K562 (cell line): ENCODE measurements around the gene TP53BP2. TPM values are rescaled to one million over a fixed set of nuclear protein-coding genes. Genes with fewer than 3 reads are reported as not detected.
A peak's percentile ranks its signal among the peaks of the same experiment; 100 is the strongest.

ENCODE experiments used
- ATAC-seq: fragments of 200-7000 bp; cut with Tn5 transposase; 3 replicates; pipeline ENCODE4 v1.9.1; 2020; ENCODE audit warnings: moderate library complexity
- BruUV-seq: library from RNA; stranded (reverse); fragments of 400-500 nt; replicated peaks from 2 replicates; lab custom pipeline; 2021; lab: Mats Ljungman, UMichigan
- CTCF ChIA-PET: fragments of 300-600 bp; formaldehyde crosslinking; extraction: SDS; loops from one replicate; lab custom pipeline; 2021; ENCODE audit warnings: low intra/inter-chr PET ratio; lab: Yijun Ruan, JAX
- POLR2A ChIA-PET: fragments of 300-600, 350-650 bp; sonication (Branson Sonifier 250); formaldehyde crosslinking; extraction: SDS; loops from one replicate; lab custom pipeline; 2021; ENCODE audit warnings: antibody characterized with exemption, inconsistent platforms; lab: Yijun Ruan, JAX
- DNase-seq, 4 experiments: peaks; one replicate each; pipeline versions ENCODE4 v3.0.0 to v3.0.0-alpha.2; 2011 to 2018; ENCODE audit warnings: low spot score in 3 of 4, mixed read lengths in 3 of 4; ENCODE audit errors: extremely low read depth in 1 of 4
- FAIRE-seq: peaks from 2 replicates; lab custom pipeline; 2011; peaks lifted over from hg19 to GRCh38; lab: Jason Lieb, UNC
- H2AFZ ChIP-seq: 2 replicates; pipeline ENCODE4 v1.6.0; 2011; ENCODE audit warnings: low read depth, low read length, control low read depth, inconsistent platforms
- H3K27ac ChIP-seq: fragments of 200-600 bp; 3 replicates; pipeline ENCODE4 v1.8.0; 2011; ENCODE audit warnings: low read depth, mild to moderate bottlenecking, control low read depth, inconsistent platforms, low read length, moderate library complexity, mixed read lengths; ENCODE audit errors: extremely low read depth
- H3K27me3 ChIP-seq, 2 experiments: fragments of 300-600 bp in 1 of 2; 2 replicates in 1 of 2; 3 replicates in 1 of 2; pipeline versions ENCODE4 v1.6.0 to v1.8.0; 2011; ENCODE audit warnings: inconsistent platforms in 2 of 2, low read length in 2 of 2, mild to moderate bottlenecking in 1 of 2, mixed read lengths in 1 of 2, moderate library complexity in 1 of 2; ENCODE audit not compliant: control insufficient read depth in 2 of 2, insufficient read depth in 2 of 2
- H3K36me3 ChIP-seq: fragments of 300-600 bp; 3 replicates; pipeline ENCODE4 v1.8.0; 2011; ENCODE audit warnings: mild to moderate bottlenecking, low read length, inconsistent platforms; ENCODE audit not compliant: control insufficient read depth, insufficient read depth
- H3K4me1 ChIP-seq, 2 experiments: fragments of 200-600 bp in 1 of 2; replicated peaks in 1 of 2; 2 replicates in 1 of 2; 3 replicates in 1 of 2; pipeline versions ENCODE4 v1.5.1 to v1.8.0; 2011; ENCODE audit warnings: inconsistent platforms in 2 of 2, low read length in 2 of 2, mild to moderate bottlenecking in 1 of 2, mixed read lengths in 1 of 2, moderate library complexity in 1 of 2; ENCODE audit not compliant: control insufficient read depth in 2 of 2, insufficient read depth in 2 of 2
- H3K4me2 ChIP-seq: 2 replicates; pipeline ENCODE4 v1.6.1; 2011; ENCODE audit warnings: low read length, control low read depth, inconsistent platforms, mixed read lengths; ENCODE audit not compliant: insufficient read depth
- H3K4me3 ChIP-seq: fragments of 200-600 bp; sonication (generic), shearing (Covaris generic); 2 replicates; pipeline ENCODE4 v1.5.1; 2016; ENCODE audit warnings: control low read depth, inconsistent platforms
- H3K79me2 ChIP-seq: fragments of 200-600 bp; 3 replicates; pipeline ENCODE4 v1.8.0; 2011; ENCODE audit warnings: low read length, inconsistent platforms; ENCODE audit not compliant: control insufficient read depth, insufficient read depth
- H3K9ac ChIP-seq, 2 experiments: 2 replicates each; pipeline versions ENCODE4 v1.6.0 to v1.6.1; 2011; ENCODE audit warnings: low read depth in 2 of 2, low read length in 2 of 2, control low read depth in 1 of 2, inconsistent platforms in 1 of 2, mild to moderate bottlenecking in 1 of 2, mixed read lengths in 1 of 2; ENCODE audit not compliant: insufficient read depth in 1 of 2
- H3K9me1 ChIP-seq: one replicate; pipeline ENCODE4 v1.6.0; 2011; ENCODE audit warnings: inconsistent platforms, mild to moderate bottlenecking, low read length, moderate library complexity; ENCODE audit not compliant: control insufficient read depth, insufficient read depth
- H3K9me3 ChIP-seq: replicated peaks from 2 replicates; pipeline ENCODE4 v1.5.1; 2011; ENCODE audit warnings: low read depth, low read length, inconsistent platforms; ENCODE audit not compliant: control insufficient read depth, insufficient read depth
- H4K20me1 ChIP-seq: replicated peaks from 2 replicates; pipeline ENCODE4 v1.6.1; 2011; ENCODE audit warnings: low read length, inconsistent platforms, mixed read lengths; ENCODE audit not compliant: control insufficient read depth, insufficient read depth
- ARNT ChIP-seq, 2 experiments: fragments of 450-650 bp; IDR thresholded peaks; 2 replicates each; pipeline ENCODE4 v1.6.1; 2016; ENCODE audit warnings: mild to moderate bottlenecking in 1 of 2
- WGBS: fragments of 100-300 bp; shearing (Covaris generic); methylation state at CpG from one replicate; pipeline ENCODE4 v1.1.6; 2016; ENCODE audit warnings: low coverage, mixed read lengths; ENCODE audit not compliant: insufficient coverage; ENCODE audit errors: missing lambda C conversion rate; 5-methylcytosine and 5-hydroxymethylcytosine counted together
- in situ Hi-C: fragments of 300-500 bp; cut with MboI; formaldehyde crosslinking; loops from 4 replicates; pipeline ENCODE4 v1.15.0; 2018; ENCODE audit warnings: inconsistent platforms, mixed read lengths
- intact Hi-C: fragments of 100-400 bp; cut with micrococcal nuclease; formaldehyde crosslinking; loops from 2 replicates; pipeline ENCODE4 v1.14.2; 2022
- polyA plus RNA-seq, 8 experiments: library from polyadenylated mRNA; depleted of rRNA in 4 of 8; stranded (reverse) in 5 of 8; unstranded in 3 of 8; fragments of >200 nt; fragmentation: Nextera tagmentation in 2 of 8; fragmentation: Illumina TruSeq in 1 of 8; extraction: Ambion mirVana in 2 of 8; extraction: Trizol in 1 of 8; gene quantifications; 2 replicates each; pipeline versions ENCODE4 v1.2.1 to v1.2.3, GENCODE V29; 2011 to 2014; ENCODE audit warnings: inconsistent platforms in 1 of 8, missing spikeins in 1 of 8
- total RNA-seq, 7 experiments: library from RNA; depleted of rRNA in 6 of 7; stranded (reverse); fragments of >200 nt in 6 of 7; fragmentation: Illumina TruSeq in 2 of 7; extraction: Trizol in 2 of 7; gene quantifications; 2 replicates each; pipeline versions ENCODE4 v1.2.1 to v1.2.3, GENCODE V29; 2011 to 2021; ENCODE audit warnings: low replicate concordance in 1 of 7
- TF ChIP-seq, protein P1 (sequence below), 2 experiments: IDR thresholded peaks in 1 of 2; conservative IDR thresholded peaks in 1 of 2; 2 replicates each; pipeline ENCODE4 v1.6.1; 2016; ENCODE audit warnings: low read depth in 2 of 2, mild to moderate bottlenecking in 1 of 2, missing compliant biosample characterization in 1 of 2, missing genetic modification characterization in 1 of 2, moderate library complexity in 1 of 2

TP53BP2 gene
- total and polyA plus RNA-seq, 9 of the 15 experiments (the other 6 are each of a cell fraction or from before 2014, with no cell fraction given) = 17.0 to 69.6 (median 40.1) TPM

GRCh38 chr1:223887747-223888418, 42.1 kb upstream of the TP53BP2 start:
- intact Hi-C loops (no loop called here), in situ Hi-C loops (no loop called here)
- H3K27ac ChIP-seq = no peak overlapping the region
- H3K4me3 ChIP-seq = no peak overlapping the region
- WGBS = 75% methylated on average over 12 of the region's 12 CpGs
- H3K9ac ChIP-seq = no peak overlapping the region
- H2AFZ ChIP-seq = no peak overlapping the region
- no peaks in the 10 kb centered on the region for H3K9me1 ChIP-seq
- no peak; the same call in 2 of the 3 replicates for ATAC-seq
- POLR2A ChIA-PET = no interaction called here
- DNase-seq = no peak
- no peaks in the 10 kb centered on the region for H4K20me1 ChIP-seq
- H3K9me3 ChIP-seq = 0 out of 2 replicates have a peak, but pooled peaks cover 2% of the 10 kb centered on the region
- FAIRE-seq = no peak
- H3K36me3 ChIP-seq = 0 out of 3 replicates have a peak, but pooled peaks cover 2% of the 10 kb centered on the region
- no peaks in the 10 kb centered on the region for H3K27me3 ChIP-seq
- BruUV-seq = no TSS peak
- no peak for TF ChIP-seq ARNT (IDR thresholded peaks at IDR 0.05)
- TF ChIP-seq, protein P1, sequence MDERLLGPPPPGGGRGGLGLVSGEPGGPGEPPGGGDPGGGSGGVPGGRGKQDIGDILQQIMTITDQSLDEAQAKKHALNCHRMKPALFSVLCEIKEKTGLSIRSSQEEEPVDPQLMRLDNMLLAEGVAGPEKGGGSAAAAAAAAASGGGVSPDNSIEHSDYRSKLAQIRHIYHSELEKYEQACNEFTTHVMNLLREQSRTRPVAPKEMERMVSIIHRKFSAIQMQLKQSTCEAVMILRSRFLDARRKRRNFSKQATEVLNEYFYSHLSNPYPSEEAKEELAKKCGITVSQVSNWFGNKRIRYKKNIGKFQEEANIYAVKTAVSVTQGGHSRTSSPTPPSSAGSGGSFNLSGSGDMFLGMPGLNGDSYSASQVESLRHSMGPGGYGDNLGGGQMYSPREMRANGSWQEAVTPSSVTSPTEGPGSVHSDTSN (CRISPR knock-in tag; IDR thresholded peaks at IDR 0.05; ENCODE audit: low read depth) = no peak
- TF ChIP-seq, protein P1 (tag; conservative IDR thresholded peaks at IDR 0.05; ENCODE audit: low read depth) = peak; percentile 76
- TF ChIP-seq, all 486 proteins: peak for 1
- no peaks in the 10 kb centered on the region; the same call in 2 of the 3 replicates for H3K79me2 ChIP-seq
- H3K4me1 ChIP-seq = 0 out of 5 replicates have a peak, but pooled peaks cover 0 to 3% of the 10 kb centered on the region in 2 experiments
- no peak overlapping the region for H3K4me2 ChIP-seq
- CTCF ChIA-PET = no interaction called here
